Stromal cell of bone marrow (primary cell): ENCODE results near the gene IQCH.
"Not testable (repeated sequence)": the region's sequence is repeated elsewhere in the genome, so short reads cannot be mapped to it uniquely, and the experiment has no call there.

Source experiments
- DNase-seq: peaks from one replicate; pipeline ENCODE4 v3.0.0-alpha.2; 2012; ENCODE audit warnings: low read depth

The IQCH gene

GRCh38 chr15:67358812-67359211 lies 104.2 kb downstream of the IQCH start:
- DNase-seq = no peak

GRCh38 chr15:67359431-67360079 lies 105.0 kb downstream of the IQCH start:
- DNase-seq = peak; percentile 11

GRCh38 chr15:67361100-67361499 lies 106.5 kb downstream of the IQCH start:
- no peak for DNase-seq

GRCh38 chr15:67363712-67364111 lies 109.1 kb downstream of the IQCH start:
- DNase-seq = not testable (repeated sequence)

GRCh38 chr15:67365994-67366393 lies 111.4 kb downstream of the IQCH start:
- no peak for DNase-seq

GRCh38 chr15:67366904-67367303 lies 112.3 kb downstream of the IQCH start:
- DNase-seq = no peak

- no peak for DNase-seq
These were observed 114.9 kb downstream of the IQCH start for GRCh38 chr15:67369359-67369998.

- DNase-seq = no peak
These were observed 115.8 kb downstream of the IQCH start for GRCh38 chr15:67370206-67370954.

GRCh38 chr15:67372543-67372942 lies 118.0 kb downstream of the IQCH start:
- no peak for DNase-seq

- no peak for DNase-seq
These were observed 118.5 kb downstream of the IQCH start for GRCh38 chr15:67372986-67373675.

- no peak for DNase-seq
These were observed 119.4 kb downstream of the IQCH start for GRCh38 chr15:67373971-67374370.

- no peak for DNase-seq
These were observed 124.9 kb downstream of the IQCH start for GRCh38 chr15:67379530-67379929.

GRCh38 chr15:67380921-67381320 lies 126.3 kb downstream of the IQCH start:
- DNase-seq = no peak

GRCh38 chr15:67381416-67382045 lies 126.9 kb downstream of the IQCH start:
- no peak for DNase-seq

GRCh38 chr15:67382723-67383122 lies 128.1 kb downstream of the IQCH start:
- DNase-seq = no peak

- no peak for DNase-seq
These were observed 129.3 kb downstream of the IQCH start for GRCh38 chr15:67383899-67384298.

GRCh38 chr15:67384761-67385160 lies 130.2 kb downstream of the IQCH start:
- DNase-seq = no peak

- DNase-seq = no peak
These were observed 131.4 kb downstream of the IQCH start for GRCh38 chr15:67385971-67386370.

GRCh38 chr15:67386947-67387346 lies 132.4 kb downstream of the IQCH start:
- no peak for DNase-seq

- no peak for DNase-seq
These were observed 135.4 kb downstream of the IQCH start for GRCh38 chr15:67389975-67390374.

- no peak for DNase-seq
These were observed 140.5 kb downstream of the IQCH start for GRCh38 chr15:67394873-67395639.
